ENCODE data around the gene PDE5A. TPM values are rescaled to one million over a fixed set of nuclear protein-coding genes. Genes with fewer than 3 reads are reported as not detected.

The PDE5A gene
- total RNA-seq, 4 donors from 2014 or later: 6.1 to 27.1 (median 11.3) TPM

Small RNA genes within 50 kb of the gene (small RNA-seq; reads per million reads assigned to genes)
- gene RF00614: not detected

Data from omental fat pad (tissue), 4 donors.